SH-SY5Y (cell line): Measurements from ENCODE around the gene CNPY2.

ENCODE experiments used
- GATA2 ChIP-seq: IDR thresholded peaks from 2 replicates; pipeline ENCODE4 v1.6.1; 2011; ENCODE audit warnings: mild to moderate bottlenecking, low read depth, low read length
- GATA3 ChIP-seq: IDR thresholded peaks from 2 replicates; pipeline ENCODE4 v1.6.1; 2011; ENCODE audit warnings: low read depth, mild to moderate bottlenecking, low read length, moderate library complexity

GRCh38 chr12:56267443-56268071 is 48.2 kb downstream of the CNPY2 start:
- TF ChIP-seq GATA3 (no peak), GATA2 (no peak)
